ENCODE measurements around the gene FARSA. TPM values are rescaled to one million over a fixed set of nuclear protein-coding genes. Genes with fewer than 3 reads are reported as not detected.

Gene FARSA
- total and polyA plus RNA-seq, 2 donors (not counting 3 experiments of a cell fraction or from before 2014, with no cell fraction given) = 51.8 to 77.4 TPM

DNA sequence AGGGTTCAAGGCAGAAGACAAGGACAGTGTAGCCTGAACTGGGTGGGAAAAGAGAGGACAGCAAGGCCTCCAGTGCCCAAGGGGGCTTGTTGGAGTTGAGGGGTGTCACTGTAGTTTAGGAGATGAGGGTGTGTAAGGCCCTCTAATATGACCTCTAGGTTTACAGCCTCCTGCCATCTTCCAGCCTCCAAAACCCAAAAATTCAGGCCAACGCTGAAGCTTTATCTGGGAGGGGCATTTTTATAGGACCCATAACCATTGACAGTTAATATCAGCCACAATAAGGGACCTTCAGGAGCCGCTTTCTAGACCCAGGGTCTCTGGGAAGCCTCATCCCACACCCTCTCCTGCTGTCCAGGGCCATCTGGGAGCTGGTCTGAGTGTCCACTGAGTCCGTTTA lies 49.3 kb downstream of the FARSA start:
- H3K4me3 ChIP-seq (replicated peaks in 1 of 3; ENCODE audit: insufficient read depth in 1 of 3, low read depth in 1 of 3, low read length in 3 of 3) = no peak overlapping the region
- H3K36me3 ChIP-seq (ENCODE audit: control insufficient read depth in 2 of 2, extremely low read depth in 1 of 2, insufficient read depth in 2 of 2, low read length in 2 of 2) = no peaks in the 10 kb centered on the region
- H3K27ac ChIP-seq (ENCODE audit: insufficient read depth, low read depth, low read length) = no peak overlapping the region
- no peak overlapping the region for H3K9ac ChIP-seq (replicated peaks; ENCODE audit: extremely low read depth, insufficient read depth, low read length)
- no peak for TF ChIP-seq CTCF (IDR thresholded peaks at IDR 0.05; ENCODE audit: extremely low read depth in 1 of 2, insufficient read depth in 1 of 2, low read depth in 1 of 2, low read length in 2 of 2)
- TF ChIP-seq EZH2 (IDR thresholded peaks at IDR 0.05; ENCODE audit: borderline replicate concordance, low read depth, low read length, severe bottlenecking) = no peak
- TF ChIP-seq JUN (IDR thresholded peaks at IDR 0.05; ENCODE audit: borderline replicate concordance, insufficient read depth, insufficient read length, low read depth) = no peak
- no peak for TF ChIP-seq POLR2A (IDR thresholded peaks at IDR 0.05; ENCODE audit: low read depth, low read length)
- no peak for TF ChIP-seq MYC (IDR thresholded peaks at IDR 0.05; ENCODE audit: low read depth, low read length)
- TF ChIP-seq MAX (IDR thresholded peaks at IDR 0.05; ENCODE audit: insufficient read depth, insufficient read length) = no peak
- no peak for TF ChIP-seq GATA2 (IDR thresholded peaks at IDR 0.05; ENCODE audit: insufficient read depth, insufficient read length, low read depth, low read length)
- no peak for TF ChIP-seq POLR2AphosphoS5 (IDR thresholded peaks at IDR 0.05; ENCODE audit: insufficient read depth, low read depth, low read length)
- no peak for TF ChIP-seq FOS (IDR thresholded peaks at IDR 0.05; ENCODE audit: borderline replicate concordance, insufficient read depth, low read length)
- H4K20me1 ChIP-seq (replicated peaks; ENCODE audit: control insufficient read depth, extremely low read depth, insufficient read depth, low read length) = no peaks in the 10 kb centered on the region
- H3K4me1 ChIP-seq (ENCODE audit: control insufficient read depth, extremely low read depth, insufficient read depth, low read length) = peaks cover 4% of the 10 kb centered on the region
- BruUV-seq (replicated peaks) = no TSS peak
- H3K27me3 ChIP-seq (ENCODE audit: control insufficient read depth in 2 of 2, insufficient read depth in 2 of 2, low read length in 2 of 2) = peaks cover 12 to 22% of the 10 kb centered on the region in 2 experiments
- H3K4me2 ChIP-seq (ENCODE audit: insufficient read depth, low read length) = no peak overlapping the region
- DNase-seq (ENCODE audit: low read depth, low spot score) (no peak), FAIRE-seq (no peak)
- no peaks in the 10 kb centered on the region for H3K9me3 ChIP-seq (replicated peaks; ENCODE audit: control insufficient read depth, insufficient read depth, low read length)
- intact Hi-C loops (cut with micrococcal nuclease) = no loop called here
- no peak overlapping the region for H2AFZ ChIP-seq (ENCODE audit: low read depth, low read length)
- no peaks in the 10 kb centered on the region for H3K79me2 ChIP-seq (ENCODE audit: control insufficient read depth, insufficient read depth, low read length)
- dilution Hi-C loops (cut with MboI; ENCODE audit: extremely low pct_ligation_motif_present, low sequenced_read_pairs) = no loop called here
- ChIA-PET CTCF (interaction anchor here (1.4 kb wide), 1 partner anchor 8 kb away, joined by 4 read pairs; no protein-coding TSS in a partner anchor), POLR2A (no interaction called here)
- no peaks in the 10 kb centered on the region for H3K9me1 ChIP-seq (replicated peaks; ENCODE audit: control insufficient read depth, extremely low read depth, insufficient read depth, low read length)

All from endothelial cell of umbilical vein (primary cell).